Calu3 (cell line): ENCODE results near the gene FAM210A. TPM values are rescaled to one million over a fixed set of nuclear protein-coding genes. Genes with fewer than 3 reads are reported as not detected.

ENCODE experiments used
- BruUV-seq: library from RNA; stranded (reverse); fragments of 400-500 nt; replicated peaks from 2 replicates; lab custom pipeline; 2021; lab: Mats Ljungman, UMichigan
- CTCF ChIA-PET: fragments of 300-600 bp; sonication (Branson Sonifier 250); formaldehyde crosslinking; loops from one replicate; lab custom pipeline; 2022; ENCODE audit warnings: antibody characterized with exemption; lab: Charles Lee
- DNase-seq: peaks from one replicate; pipeline ENCODE4 v3.0.0; 2022
- H3K27ac Mint-ChIP-seq: one replicate; pipeline ENCODE4 v1.8.0; 2022; ENCODE audit warnings: mixed read lengths; ENCODE audit not compliant: unreplicated experiment
- H3K27me3 Mint-ChIP-seq: one replicate; pipeline ENCODE4 v1.8.0; 2022; ENCODE audit warnings: mixed read lengths; ENCODE audit not compliant: unreplicated experiment
- H3K36me3 Mint-ChIP-seq: one replicate; pipeline ENCODE4 v1.8.0; 2022; ENCODE audit warnings: mild to moderate bottlenecking, moderate library complexity, mixed read lengths; ENCODE audit not compliant: insufficient read depth, unreplicated experiment
- H3K4me1 Mint-ChIP-seq: one replicate; pipeline ENCODE4 v1.8.0; 2022; ENCODE audit warnings: mild to moderate bottlenecking, low read depth, mixed read lengths; ENCODE audit not compliant: unreplicated experiment
- H3K4me3 Mint-ChIP-seq: one replicate; pipeline ENCODE4 v1.8.0; 2022; ENCODE audit warnings: mild to moderate bottlenecking, low read depth, moderate library complexity, mixed read lengths; ENCODE audit not compliant: unreplicated experiment
- H3K9me3 Mint-ChIP-seq: one replicate; pipeline ENCODE4 v1.8.0; 2022; ENCODE audit warnings: low read depth, mixed read lengths; ENCODE audit not compliant: unreplicated experiment
- CTCF ChIP-seq: fragments of 200-600 bp; IDR thresholded peaks from one replicate; pipeline ENCODE4 v1.8.0; 2022; ENCODE audit warnings: antibody characterized with exemption; ENCODE audit not compliant: unreplicated experiment
- intact Hi-C: fragments of 100-400 bp; cut with micrococcal nuclease; formaldehyde crosslinking; loops from one replicate; pipeline ENCODE4 v1.10.0; 2022; ENCODE audit not compliant: unreplicated experiment
- total RNA-seq: library from RNA; stranded (reverse); gene quantifications from 2 replicates; pipeline ENCODE4 v1.2.3, GENCODE V29; 2022

Gene FAM210A
- total RNA-seq, 1 experiment from 2014 or later, result 20.8 TPM

GRCh38 chr18:13617826-13618515 lies 108.4 kb downstream of the FAM210A start:
- intact Hi-C loops, result no loop called here
- no peaks in the 10 kb centered on the region for H3K36me3 Mint-ChIP-seq
- H3K4me1 Mint-ChIP-seq, result no peaks in the 10 kb centered on the region
- no peak overlapping the region for H3K27ac Mint-ChIP-seq
- TF ChIP-seq CTCF, result no peak
- CTCF ChIA-PET, result no interaction called here
- peaks cover 93% of the 10 kb centered on the region for H3K27me3 Mint-ChIP-seq
- DNase-seq, result no peak
- no peaks in the 10 kb centered on the region for H3K9me3 Mint-ChIP-seq
- H3K4me3 Mint-ChIP-seq, result no peak overlapping the region
- no TSS peak for BruUV-seq

- H3K4me1 Mint-ChIP-seq, result no peaks in the 10 kb centered on the region
- BruUV-seq, result no TSS peak
- intact Hi-C loops, result no loop called here
These were observed 109.8 kb downstream of the FAM210A start for GRCh38 chr18:13616525-13617035.

DNA sequence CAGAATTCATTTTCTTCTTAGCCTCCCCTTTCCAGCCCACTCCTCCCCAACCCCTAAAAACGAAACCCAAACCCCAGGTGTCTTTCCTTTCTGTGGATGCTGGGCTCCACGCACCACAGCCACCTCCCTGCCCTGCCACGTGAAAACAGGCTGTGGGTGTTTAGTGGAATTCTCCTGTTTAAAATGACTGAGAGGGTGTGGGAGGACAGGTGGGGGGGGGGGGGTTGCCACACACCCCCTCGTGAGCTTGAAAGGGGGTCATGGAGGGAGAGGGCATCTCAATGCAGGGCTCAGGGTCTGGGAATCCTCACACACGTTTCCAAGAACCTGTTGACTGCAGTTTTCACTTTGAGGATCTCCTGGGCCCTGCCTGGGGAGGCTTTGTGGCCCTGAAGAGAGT lies 110.3 kb downstream of the FAM210A start:
- no peak for TF ChIP-seq CTCF
- Mint-ChIP-seq H3K4me3 (no peak overlapping the region), H3K36me3 (no peaks in the 10 kb centered on the region), H3K4me1 (no peaks in the 10 kb centered on the region), H3K9me3 (no peaks in the 10 kb centered on the region), H3K27ac (no peak overlapping the region), H3K27me3 (peaks cover 93% of the 10 kb centered on the region)
- intact Hi-C loops, result no loop called here
- no TSS peak for BruUV-seq
- no peak for DNase-seq
- CTCF ChIA-PET, result no interaction called here

More at GRCh38 chr18:13616525-13617035, 109.8 kb downstream of the FAM210A start:
- Mint-ChIP-seq H3K4me3 (no peak overlapping the region), H3K27ac (no peak overlapping the region), H3K27me3 (peaks cover 93% of the 10 kb centered on the region), H3K9me3 (no peaks in the 10 kb centered on the region), H3K36me3 (no peaks in the 10 kb centered on the region)
- CTCF ChIA-PET, result no interaction called here
- DNase-seq, result no peak
- TF ChIP-seq CTCF, result no peak

- CTCF ChIA-PET, result no interaction called here
- H3K27me3 Mint-ChIP-seq, result peaks cover 90% of the 10 kb centered on the region
These were observed 110.9 kb downstream of the FAM210A start for GRCh38 chr18:13615432-13615861.

More at GRCh38 chr18:13615432-13615861, 110.9 kb downstream of the FAM210A start:
- no peak for TF ChIP-seq CTCF
- Mint-ChIP-seq H3K4me3 (no peak overlapping the region), H3K4me1 (no peaks in the 10 kb centered on the region), H3K36me3 (no peaks in the 10 kb centered on the region), H3K9me3 (no peaks in the 10 kb centered on the region), H3K27ac (no peak overlapping the region)
- intact Hi-C loops, result no loop called here
- BruUV-seq, result no TSS peak
- DNase-seq, result no peak
